ENCODE data around the gene GABRB1.

The GABRB1 gene

DNA sequence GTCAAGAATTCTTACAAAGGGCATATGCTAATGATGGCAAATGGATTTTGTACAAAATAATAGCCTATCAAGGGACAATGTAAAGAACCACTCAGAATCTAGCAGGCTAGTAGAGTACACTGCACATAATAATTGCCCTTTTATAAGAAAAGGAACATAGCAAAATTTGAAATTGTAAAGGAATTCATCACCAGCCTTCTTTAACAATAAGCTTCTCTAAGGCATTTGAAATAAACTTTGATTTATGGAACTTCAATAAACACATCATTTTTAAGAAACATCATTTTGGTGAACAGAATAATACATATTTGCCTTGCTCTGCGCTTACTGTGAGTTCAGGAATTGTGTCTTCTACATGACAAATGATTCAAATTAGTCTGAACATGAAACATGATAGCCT is 444.0 kb downstream of the GABRB1 start:
- H3K27ac ChIP-seq (ENCODE audit: low read length, poor library complexity, severe bottlenecking), result no peak overlapping the region
- H3K23ac ChIP-seq (ENCODE audit: low read length in 2 of 2), result no peak overlapping the region
- no peak overlapping the region for H2BK15ac ChIP-seq (ENCODE audit: low read depth, poor library complexity, severe bottlenecking)
- no peak overlapping the region for H2BK5ac ChIP-seq (ENCODE audit: low read depth, low read length, poor library complexity, severe bottlenecking)
- no peaks in the 10 kb centered on the region for H3K79me1 ChIP-seq (replicated peaks; ENCODE audit: low read length, poor library complexity, severe bottlenecking)
- no peak overlapping the region for H2AFZ ChIP-seq (ENCODE audit: low read depth, low read length)
- H3K18ac ChIP-seq (ENCODE audit: low read depth in 1 of 2, low read length in 2 of 2), result no peak overlapping the region
- 100% methylated on average over 1 of the region's 1 CpG for WGBS
- no peak overlapping the region for H4K91ac ChIP-seq (ENCODE audit: low read length)
- no peaks in the 10 kb centered on the region for H3K9me3 ChIP-seq (ENCODE audit: control insufficient read depth, low read length)
- H2BK120ac ChIP-seq (ENCODE audit: low read depth, low read length), result no peak overlapping the region
- no peak overlapping the region for H3K9ac ChIP-seq (ENCODE audit: low read length)
- H3K14ac ChIP-seq (ENCODE audit: low read length in 2 of 2), result no peak overlapping the region
- no peak overlapping the region for H3K4me3 ChIP-seq (ENCODE audit: insufficient read depth in 1 of 2, low read depth in 1 of 2, low read length in 2 of 2)
- H2AK5ac ChIP-seq (ENCODE audit: low read length, severe bottlenecking), result no peak overlapping the region
- no peak for DNase-seq
- peaks cover 1% of the 10 kb centered on the region for H3K4me1 ChIP-seq (ENCODE audit: control insufficient read depth, insufficient read depth, low read depth, low read length)
- no peak overlapping the region for H3K4ac ChIP-seq (ENCODE audit: low read depth in 1 of 2, low read length in 2 of 2)
- no peaks in the 10 kb centered on the region for H3K27me3 ChIP-seq (ENCODE audit: control insufficient read depth in 1 of 2, insufficient read depth in 1 of 2, low read length in 2 of 2)
- H3K4me2 ChIP-seq (ENCODE audit: low read length, poor library complexity, severe bottlenecking), result no peak overlapping the region
- H4K8ac ChIP-seq (ENCODE audit: low read length), result no peak overlapping the region
- no peak overlapping the region for H2BK12ac ChIP-seq (ENCODE audit: low read length in 2 of 2)
- H3K36me3 ChIP-seq (ENCODE audit: control insufficient read depth in 1 of 2, insufficient read depth in 2 of 2, low read depth in 1 of 2, low read length in 2 of 2), result no peaks in the 10 kb centered on the region
